GM19099 (cell line): Measurements from ENCODE around the gene ERG.

Source experiments
- POLR2A ChIP-seq: IDR thresholded peaks from 3 replicates; pipeline ENCODE4 v1.6.1; 2011; ENCODE audit warnings: low read depth; ENCODE audit not compliant: insufficient read length; ENCODE audit errors: extremely low read depth

The ERG gene

GRCh38 chr21:38498057-38498833, at the start of gene ERG:
ERG (minus strand) TSS chr21:38498477; CDS start chr21:38498380, 97 bp downstream.
- no peak for TF ChIP-seq POLR2A

- TF ChIP-seq POLR2A, result no peak
These were observed 46.4 kb upstream of the ERG start for GRCh38 chr21:38544661-38545060.

- no peak for TF ChIP-seq POLR2A
These were observed 44.0 kb upstream of the ERG start for GRCh38 chr21:38542263-38542662.

- TF ChIP-seq POLR2A, result no peak
These were observed 40.1 kb upstream of the ERG start for GRCh38 chr21:38538353-38538752.

GRCh38 chr21:38534591-38534990, 36.3 kb upstream of the ERG start:
- no peak for TF ChIP-seq POLR2A

GRCh38 chr21:38533887-38534286, 35.6 kb upstream of the ERG start:
- no peak for TF ChIP-seq POLR2A

- no peak for TF ChIP-seq POLR2A
These were observed 33.3 kb upstream of the ERG start for GRCh38 chr21:38531591-38531990.

- TF ChIP-seq POLR2A, result no peak
These were observed 32.8 kb upstream of the ERG start for GRCh38 chr21:38531039-38531541.

- no peak for TF ChIP-seq POLR2A
These were observed 29.5 kb upstream of the ERG start for GRCh38 chr21:38527737-38528136.

- TF ChIP-seq POLR2A, result no peak
These were observed 27.2 kb upstream of the ERG start for GRCh38 chr21:38525454-38525853.

- no peak for TF ChIP-seq POLR2A
These were observed 26.2 kb upstream of the ERG start for GRCh38 chr21:38524168-38525153.

GRCh38 chr21:38520511-38520910, 22.2 kb upstream of the ERG start:
- TF ChIP-seq POLR2A, result no peak

GRCh38 chr21:38511662-38512243, 13.5 kb upstream of the ERG start:
- no peak for TF ChIP-seq POLR2A

GRCh38 chr21:38511198-38511597, 12.9 kb upstream of the ERG start:
- TF ChIP-seq POLR2A, result no peak

GRCh38 chr21:38507374-38507942, 9.2 kb upstream of the ERG start:
- TF ChIP-seq POLR2A, result no peak
